GM19240 (cell line): ENCODE data around the gene LRRC58.

Source experiments
- DNase-seq: peaks from one replicate; pipeline ENCODE4 v3.0.0; 2011; ENCODE audit warnings: low spot score; ENCODE audit not compliant: insufficient read length

The LRRC58 gene

GRCh38 chr3:120280566-120280965, 68.6 kb downstream of the LRRC58 start:
- no peak for DNase-seq

DNA sequence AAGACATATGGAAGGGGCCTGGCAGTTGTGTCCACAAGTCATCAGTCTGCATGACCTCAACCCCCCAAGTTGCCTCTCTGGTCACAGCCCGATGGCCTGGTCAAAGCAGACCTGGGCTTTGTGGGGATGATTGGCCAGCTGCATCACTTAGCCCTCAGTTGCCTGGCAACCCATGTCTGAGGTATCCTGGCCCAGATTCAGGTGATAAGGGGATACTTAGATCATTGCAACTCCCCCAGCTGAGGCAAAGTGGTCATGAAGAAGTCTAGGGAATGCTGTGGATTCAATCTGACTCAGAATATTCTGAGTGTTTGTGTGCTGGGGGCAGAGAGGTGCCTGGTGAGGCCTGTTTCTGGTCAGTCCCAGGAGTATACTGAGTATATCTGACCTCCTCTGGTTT, 69.1 kb downstream of the LRRC58 start:
- no peak for DNase-seq

DNA sequence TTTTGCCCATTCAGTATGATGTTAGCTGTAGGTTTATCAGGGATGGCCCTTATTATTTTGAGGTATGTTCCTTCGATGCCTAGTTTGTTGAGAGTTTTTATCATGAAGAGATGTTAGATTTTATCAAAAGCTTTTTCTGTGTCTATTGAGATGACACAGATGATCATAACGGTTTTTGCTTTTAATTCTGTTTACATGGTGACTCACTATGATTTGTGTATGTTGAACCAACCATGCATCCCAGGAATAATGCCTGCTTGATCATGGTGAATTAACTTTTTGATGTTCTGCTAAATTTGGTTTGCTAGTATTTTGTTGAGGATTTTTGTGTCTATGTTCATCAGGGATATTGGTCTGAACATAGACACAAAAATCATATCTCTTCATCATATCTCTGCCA, 72.4 kb downstream of the LRRC58 start:
- no peak for DNase-seq

DNA sequence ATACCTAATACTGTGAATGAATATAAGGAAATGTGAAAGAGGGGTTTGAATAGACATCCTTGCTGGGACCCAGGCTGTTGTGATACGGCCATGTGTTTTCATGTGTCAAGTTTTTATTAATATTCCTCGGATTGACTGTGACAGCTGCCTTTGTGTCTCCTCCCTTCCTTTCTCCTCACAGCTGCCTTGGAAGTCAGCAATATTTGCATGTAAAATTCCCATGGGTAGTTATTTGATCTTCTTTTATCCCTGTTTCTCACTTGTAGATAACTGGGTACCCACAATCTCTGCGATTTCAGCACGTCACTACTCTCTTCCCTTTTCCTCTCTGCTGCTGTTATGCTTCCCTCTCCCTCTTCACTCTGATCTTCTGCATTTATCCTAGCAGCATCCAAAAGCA, 73.5 kb downstream of the LRRC58 start:
- no peak for DNase-seq

DNA sequence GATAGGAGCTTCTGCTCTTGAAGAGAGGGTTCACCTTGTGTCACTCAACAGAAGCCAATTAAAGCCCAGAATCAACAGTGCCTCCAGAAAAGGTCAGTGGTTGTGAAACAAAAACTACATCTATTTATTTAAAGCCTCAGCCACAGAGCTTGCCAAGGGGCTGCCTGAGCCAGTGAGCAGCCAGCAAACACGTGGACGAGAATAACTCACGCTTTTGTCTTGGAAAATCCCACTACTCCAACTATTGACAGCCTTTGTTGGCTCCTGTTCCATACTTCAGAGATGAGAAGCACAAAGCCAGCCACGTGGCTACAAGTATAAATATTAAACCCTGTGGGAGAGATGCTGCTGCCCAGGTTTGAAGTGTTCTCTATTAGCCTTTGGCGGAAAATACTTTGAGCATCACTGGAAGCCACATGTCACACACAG, 74.4 kb downstream of the LRRC58 start:
- DNase-seq: no peak
